A375 (cell line): ENCODE results near the gene IDH3A. TPM values are rescaled to one million over a fixed set of nuclear protein-coding genes. Genes with fewer than 3 reads are reported as not detected.

ENCODE experiments used
- total RNA-seq: library from RNA; depleted of rRNA; stranded (reverse); fragments of >200 nt; shearing (Covaris generic); gene quantifications from 2 replicates; pipeline ENCODE4 v1.2.3, GENCODE V29; 2014; rRNA removed

IDH3A gene
- 44.9 and 62.7 TPM in 2 replicates for total RNA-seq

DNA sequence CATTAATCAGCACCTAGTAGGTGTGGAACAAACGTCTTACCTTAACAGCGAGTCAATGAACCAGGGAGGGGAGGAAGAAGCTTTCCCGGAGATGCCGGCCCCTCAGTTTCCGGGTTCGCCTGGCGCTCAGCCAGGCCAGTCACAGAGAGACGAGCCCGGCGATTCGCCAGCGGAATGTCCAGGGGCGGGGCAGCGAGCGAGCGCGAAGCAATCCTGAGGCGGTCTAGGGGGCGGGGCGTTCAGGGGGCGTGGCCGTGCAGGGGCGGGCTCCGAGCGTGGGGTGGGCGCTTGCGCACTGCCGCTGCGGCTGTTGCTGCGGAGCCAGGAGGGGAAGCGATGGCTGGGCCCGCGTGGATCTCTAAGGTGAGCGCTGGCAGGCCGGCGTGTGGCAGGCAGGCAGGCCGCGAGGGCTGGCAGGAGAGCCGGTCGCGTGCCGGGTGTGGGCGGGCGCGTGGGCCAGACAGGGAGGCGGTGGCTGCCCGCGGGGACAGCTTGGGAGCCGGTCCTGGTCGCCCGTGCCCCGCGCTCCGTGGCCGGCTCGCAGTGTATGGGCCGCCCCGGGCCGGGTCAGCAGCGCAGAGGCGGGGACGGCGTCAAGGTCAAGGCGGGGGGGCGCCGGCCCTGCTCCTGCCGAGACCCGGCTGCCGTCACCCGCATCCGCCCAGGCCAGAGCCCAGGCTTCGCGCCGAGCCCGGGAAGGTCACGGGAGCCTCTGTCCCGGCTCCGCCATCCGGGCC lies at the start of gene IDH3A:
Gene IDH3A, plus strand, starts transcription at position 295 of the 737 bp plus-strand sequence. Its CDS starts 42 bp downstream, at position 337.

DNA sequence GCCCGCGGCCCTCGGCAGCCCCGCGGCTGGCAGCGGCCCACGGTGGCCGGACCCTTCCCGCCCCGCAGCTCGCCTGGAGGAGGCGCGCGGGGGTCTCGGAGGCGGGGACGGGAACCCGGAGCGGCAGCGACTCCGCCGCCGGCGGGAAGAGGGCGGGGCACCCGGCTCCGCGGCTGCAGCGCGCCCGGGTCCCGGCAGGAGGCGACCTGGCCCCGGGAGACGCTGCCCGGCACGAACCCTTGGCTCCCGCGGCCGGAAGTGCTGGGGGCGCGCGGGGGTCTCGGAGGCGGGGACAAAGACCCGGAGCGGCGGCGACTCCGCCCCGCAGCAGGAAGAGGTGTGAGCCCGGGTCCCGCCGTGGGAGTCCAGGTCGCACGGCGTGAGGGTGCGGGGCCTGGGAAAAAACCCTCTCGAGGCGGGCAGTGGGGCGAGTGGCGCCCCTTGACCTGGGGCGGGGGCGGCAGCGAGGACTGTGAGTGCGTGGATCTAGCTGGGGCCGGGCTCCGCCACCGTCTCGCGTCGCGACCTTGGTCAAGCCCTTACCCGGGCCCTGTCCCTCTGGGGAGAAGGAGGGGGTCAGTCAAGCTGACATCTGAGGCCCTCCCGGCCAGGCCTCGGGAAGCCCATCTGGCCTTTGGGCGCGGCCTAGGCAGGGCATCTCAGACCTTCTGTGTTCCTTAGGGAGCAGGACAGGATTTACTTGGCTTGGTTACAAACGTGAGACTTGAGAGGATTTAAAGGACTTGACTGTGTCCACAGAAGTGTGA lies 17.7 kb upstream of the IDH3A start, which contains the start of gene CIB2:
Gene CIB2, minus strand, starts transcription at position 151 of the 767 bp plus-strand sequence. CDS start 230 bp downstream, outside the sequence.

Other genes starting within 250 kb of the IDH3A start
- gene TBC1D2B, start 71.7 kb upstream of the IDH3A start, total RNA-seq, result 10.4 and 11.6 TPM in 2 replicates
- gene SH2D7, start 56.8 kb upstream of the IDH3A start, total RNA-seq, result not detected in 2 replicates
- gene CIB2, start 17.9 kb upstream of the IDH3A start, total RNA-seq, result 0.64 and 5.3 TPM in 2 replicates
- 0.19 TPM in 1 of 2 replicates, not detected in the other for gene ACSBG1, start 85.2 kb downstream of the IDH3A start, total RNA-seq
- not detected in 2 replicates for gene DNAJA4, start 115.2 kb downstream of the IDH3A start, total RNA-seq
- 60.2 and 72.2 TPM in 2 replicates for gene SKIC8, start 150.2 kb downstream of the IDH3A start, total RNA-seq
- gene CRABP1, start 191.0 kb downstream of the IDH3A start, total RNA-seq, result not detected in 2 replicates